HEK293T (cell line): ENCODE results near the gene MACROD1.

Source experiments
- CTCF ChIA-PET: fragments of 350-600 bp; formaldehyde crosslinking; extraction: SDS; loops from one replicate; lab custom pipeline; 2021; ENCODE audit warnings: antibody characterized with exemption, inconsistent platforms; lab: Yijun Ruan, JAX
- POLR2A ChIA-PET: fragments of 350-600 bp; formaldehyde crosslinking; extraction: SDS; loops from one replicate; lab custom pipeline; 2020; ENCODE audit warnings: antibody characterized with exemption, inconsistent platforms; lab: Yijun Ruan, JAX
- DNase-seq: peaks from one replicate; pipeline ENCODE4 v3.0.0; 2012; ENCODE audit warnings: mixed read lengths; ENCODE audit errors: extremely low spot score
- ARNT ChIP-seq: fragments of 450-650 bp; IDR thresholded peaks from 2 replicates; pipeline ENCODE4 v1.6.1; 2017; ENCODE audit warnings: mild to moderate bottlenecking
- BHLHE40 ChIP-seq: fragments of 450-650 bp; IDR thresholded peaks from 2 replicates; pipeline ENCODE4 v1.6.1; 2016; ENCODE audit warnings: mild to moderate bottlenecking, moderate library complexity, borderline replicate concordance
- CTBP1 ChIP-seq: fragments of 450-650 bp; IDR thresholded peaks from 2 replicates; pipeline ENCODE4 v1.6.1; 2016; ENCODE audit warnings: borderline replicate concordance
- ELF4 ChIP-seq: fragments of 450-650 bp; IDR thresholded peaks from 2 replicates; pipeline ENCODE4 v1.6.1; 2017; ENCODE audit warnings: antibody characterized with exemption
- FOXA1 ChIP-seq: fragments of 450-650 bp; IDR thresholded peaks from 2 replicates; pipeline ENCODE4 v1.6.1; 2016; ENCODE audit warnings: mild to moderate bottlenecking
- FOXK2 ChIP-seq: fragments of 450-650 bp; IDR thresholded peaks from 2 replicates; pipeline ENCODE4 v1.6.1; 2016; ENCODE audit warnings: mild to moderate bottlenecking
- FOXM1 ChIP-seq: fragments of 450-650 bp; IDR thresholded peaks from 2 replicates; pipeline ENCODE4 v1.6.1; 2017; ENCODE audit warnings: mild to moderate bottlenecking, borderline replicate concordance
- HDGF ChIP-seq: fragments of 450-650 bp; IDR thresholded peaks from 2 replicates; pipeline ENCODE4 v1.6.1; 2017; ENCODE audit warnings: antibody characterized with exemption, borderline replicate concordance
- L3MBTL2 ChIP-seq: fragments of 450-650 bp; conservative IDR thresholded peaks from 2 replicates; pipeline ENCODE4 v1.6.1; 2016; ENCODE audit warnings: mild to moderate bottlenecking
- LEF1 ChIP-seq: fragments of 450-650 bp; IDR thresholded peaks from 2 replicates; pipeline ENCODE4 v1.6.1; 2017; ENCODE audit warnings: mild to moderate bottlenecking, borderline replicate concordance
- NFRKB ChIP-seq: fragments of 450-650 bp; IDR thresholded peaks from 2 replicates; pipeline ENCODE4 v1.6.1; 2016; ENCODE audit warnings: mild to moderate bottlenecking, moderate library complexity
- PKNOX1 ChIP-seq: fragments of 450-650 bp; IDR thresholded peaks from 2 replicates; pipeline ENCODE4 v1.6.1; 2016
- SP1 ChIP-seq: fragments of 450-650 bp; IDR thresholded peaks from 2 replicates; pipeline ENCODE4 v1.6.1; 2017
- SUZ12 ChIP-seq: fragments of 450-650 bp; IDR thresholded peaks from 2 replicates; pipeline ENCODE4 v1.6.1; 2016; ENCODE audit warnings: mild to moderate bottlenecking
- TARDBP ChIP-seq: fragments of 450-650 bp; IDR thresholded peaks from 2 replicates; pipeline ENCODE4 v1.6.1; 2016
- ZNF384 ChIP-seq: fragments of 450-650 bp; IDR thresholded peaks from 2 replicates; pipeline ENCODE4 v1.6.1; 2016

The MACROD1 gene

GRCh38 chr11:64102005-64102738 is 63.7 kb downstream of the MACROD1 start:
- CTCF ChIA-PET: no interaction called here
- POLR2A ChIA-PET: no interaction called here
- DNase-seq: no peak
- TF ChIP-seq L3MBTL2: no peak
- TF ChIP-seq TARDBP: no peak
- TF ChIP-seq ZNF384: no peak
- no peak for TF ChIP-seq ARNT

GRCh38 chr11:64101461-64101860 is 64.5 kb downstream of the MACROD1 start:
- POLR2A ChIA-PET: no interaction called here
- TF ChIP-seq SP1 (no peak), BHLHE40 (no peak), FOXA1 (no peak), HDGF (no peak), LEF1 (no peak), TARDBP (no peak), ARNT (no peak), SUZ12 (no peak), L3MBTL2 (no peak), NFRKB (no peak), PKNOX1 (no peak), ZNF384 (no peak), CTBP1 (no peak), ELF4 (no peak), FOXK2 (no peak), FOXM1 (no peak)

GRCh38 chr11:64100782-64101353 is 65.0 kb downstream of the MACROD1 start:
- POLR2A ChIA-PET: no interaction called here
- CTCF ChIA-PET: interaction anchor here (1.1 kb wide), 1 partner anchor 9 kb away, joined by 3 read pairs; no protein-coding TSS in a partner anchor

More at GRCh38 chr11:64101461-64101860, 64.5 kb downstream of the MACROD1 start:
- CTCF ChIA-PET: interaction anchor here (1.1 kb wide), 1 partner anchor 9 kb away, joined by 3 read pairs; no protein-coding TSS in a partner anchor
- DNase-seq: no peak

GRCh38 chr11:64100360-64100759 is 65.6 kb downstream of the MACROD1 start:
- DNase-seq: peak; percentile 42
- no peak for TF ChIP-seq FOXM1
- TF ChIP-seq TARDBP: no peak
- no peak for TF ChIP-seq NFRKB
- no peak for TF ChIP-seq ARNT
- no peak for TF ChIP-seq HDGF
- no peak for TF ChIP-seq FOXK2
- no peak for TF ChIP-seq L3MBTL2
- TF ChIP-seq ZNF384: no peak
- TF ChIP-seq PKNOX1: no peak
- TF ChIP-seq LEF1: no peak
- TF ChIP-seq ELF4: no peak
- POLR2A ChIA-PET: no interaction called here
- CTCF ChIA-PET: no interaction called here

More at GRCh38 chr11:64100782-64101353, 65.0 kb downstream of the MACROD1 start:
- TF ChIP-seq HDGF: no peak
- no peak for TF ChIP-seq L3MBTL2
- no peak for TF ChIP-seq TARDBP
- TF ChIP-seq BHLHE40: no peak
- no peak for TF ChIP-seq ARNT
- no peak for TF ChIP-seq NFRKB
- no peak for TF ChIP-seq FOXA1
- TF ChIP-seq ZNF384: no peak
- TF ChIP-seq LEF1: no peak
- no peak for TF ChIP-seq SP1
- no peak for TF ChIP-seq FOXK2
- no peak for TF ChIP-seq CTBP1
- no peak for TF ChIP-seq SUZ12
- no peak for TF ChIP-seq FOXM1
- TF ChIP-seq ELF4: no peak
- no peak for TF ChIP-seq PKNOX1
- no peak for DNase-seq

GRCh38 chr11:64099436-64099835 is 66.5 kb downstream of the MACROD1 start:
- POLR2A ChIA-PET: no interaction called here
- CTCF ChIA-PET: no interaction called here
- TF ChIP-seq ELF4: no peak
- no peak for TF ChIP-seq L3MBTL2
- no peak for TF ChIP-seq HDGF
- TF ChIP-seq FOXM1: no peak
- TF ChIP-seq CTBP1: no peak
- no peak for TF ChIP-seq FOXK2
- no peak for TF ChIP-seq TARDBP
- no peak for TF ChIP-seq ZNF384
- TF ChIP-seq LEF1: no peak
- TF ChIP-seq PKNOX1: no peak
- TF ChIP-seq FOXA1: no peak
- no peak for TF ChIP-seq SUZ12
- TF ChIP-seq ARNT: no peak
- no peak for TF ChIP-seq NFRKB
- no peak for DNase-seq
